DMS53 (cell line): ENCODE results near the gene GOLGA8S.
"Not testable (repeated sequence)": the region's sequence is repeated elsewhere in the genome, so short reads cannot be mapped to it uniquely, and the experiment has no call there.

Source experiments
- DNase-seq: peaks from one replicate; lab custom pipeline; 2025; lab: John Stamatoyannopoulos, UW

GOLGA8S gene

GRCh38 chr15:23397779-23398178, 43.2 kb downstream of the GOLGA8S start:
- no peak for DNase-seq

- not testable (repeated sequence) for DNase-seq
These were observed 43.8 kb downstream of the GOLGA8S start for GRCh38 chr15:23398357-23398756.

DNA sequence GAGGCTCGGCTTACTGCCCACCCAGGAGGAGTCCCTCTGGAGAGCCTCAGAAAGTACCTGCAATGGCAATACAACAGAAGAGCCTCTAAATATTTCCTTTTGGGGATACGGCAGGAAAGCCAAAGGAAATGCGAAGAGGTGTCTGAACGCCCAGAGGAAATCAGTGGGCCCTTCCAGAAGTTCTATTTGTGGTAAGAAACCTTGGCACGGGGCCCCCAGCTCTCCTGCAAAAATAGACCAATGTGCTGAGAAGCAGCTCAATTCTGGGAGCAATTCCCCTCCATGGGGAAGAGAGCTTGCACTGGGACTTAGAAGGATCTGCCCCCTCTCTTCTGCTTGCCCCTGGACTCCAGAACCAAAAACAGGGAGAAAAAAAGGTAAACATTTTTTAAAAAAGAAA, 44.7 kb downstream of the GOLGA8S start:
- DNase-seq, result not testable (repeated sequence)

DNA sequence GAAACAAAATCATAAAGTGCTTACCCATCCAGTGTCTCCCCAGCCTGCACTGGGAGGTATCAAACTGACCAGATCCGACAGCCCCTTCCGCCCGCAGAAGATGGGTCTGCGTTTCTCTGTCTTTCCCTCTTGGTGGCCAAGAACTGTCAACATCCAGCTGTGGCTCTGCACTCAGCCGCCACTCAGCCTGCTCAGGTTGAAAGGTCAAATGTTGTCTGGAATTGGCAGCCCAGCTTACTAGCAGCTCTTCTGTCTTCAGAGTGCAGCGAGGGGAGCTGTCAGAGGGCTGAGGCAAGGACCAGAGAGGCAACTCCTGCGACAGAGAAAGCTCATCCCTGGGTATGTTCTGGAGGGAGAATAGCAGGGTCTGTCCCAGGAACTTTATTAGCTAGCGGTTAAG, 47.1 kb downstream of the GOLGA8S start:
- DNase-seq, result no peak

DNA sequence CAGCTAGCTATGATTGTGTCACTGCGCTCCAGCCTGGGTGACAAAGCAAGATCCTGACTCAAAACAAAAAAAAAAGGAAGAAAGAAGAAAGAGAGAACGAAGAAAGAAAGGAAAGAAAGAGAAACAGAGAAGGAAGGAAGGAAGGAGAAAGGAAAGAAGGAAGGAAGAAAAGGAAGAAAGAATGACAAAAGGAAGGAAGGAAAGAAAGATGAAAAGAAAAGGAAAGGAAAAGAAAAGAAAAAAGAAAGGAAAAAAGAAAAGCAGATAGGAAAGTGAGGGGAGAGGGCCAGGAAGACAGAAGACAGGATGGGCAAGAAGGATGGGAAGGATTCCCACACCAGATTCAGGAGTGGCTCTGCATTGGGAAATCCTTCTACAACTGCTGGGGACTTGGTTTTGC, 47.6 kb downstream of the GOLGA8S start:
- DNase-seq, result no peak

DNA sequence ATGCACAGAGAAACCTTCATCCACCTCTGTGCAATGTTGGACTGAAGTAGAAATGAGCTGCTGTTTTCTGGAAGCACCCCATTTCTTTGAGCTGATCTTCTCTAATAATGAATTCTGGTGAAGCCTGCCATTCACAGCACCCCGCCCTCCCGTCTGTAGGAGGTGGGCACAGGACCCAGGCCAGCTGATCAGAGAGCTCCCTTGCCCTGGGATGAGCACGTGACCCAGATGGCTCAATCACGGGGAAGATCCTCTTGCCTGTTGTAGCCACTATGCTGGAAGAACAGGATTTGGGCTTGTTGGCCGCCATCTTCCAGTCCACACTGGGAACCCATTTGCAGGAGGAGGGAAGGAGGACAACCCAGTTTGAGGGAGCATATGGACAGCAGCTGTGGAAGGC, 48.0 kb downstream of the GOLGA8S start:
- DNase-seq, result no peak

GRCh38 chr15:23403550-23403949, 49.0 kb downstream of the GOLGA8S start:
- no peak for DNase-seq

- DNase-seq, result no peak
These were observed 57.3 kb downstream of the GOLGA8S start for GRCh38 chr15:23411841-23412240.

GRCh38 chr15:23412881-23413600, 58.5 kb downstream of the GOLGA8S start:
- DNase-seq, result not testable (repeated sequence)
